GM15510 (cell line): ENCODE data around the gene KRT40.

ENCODE experiments used
- POLR2A ChIP-seq: IDR thresholded peaks from 3 replicates; pipeline ENCODE4 v1.6.1; 2011; ENCODE audit warnings: borderline replicate concordance; ENCODE audit not compliant: insufficient read length; ENCODE audit errors: extremely low read depth

Gene KRT40

DNA sequence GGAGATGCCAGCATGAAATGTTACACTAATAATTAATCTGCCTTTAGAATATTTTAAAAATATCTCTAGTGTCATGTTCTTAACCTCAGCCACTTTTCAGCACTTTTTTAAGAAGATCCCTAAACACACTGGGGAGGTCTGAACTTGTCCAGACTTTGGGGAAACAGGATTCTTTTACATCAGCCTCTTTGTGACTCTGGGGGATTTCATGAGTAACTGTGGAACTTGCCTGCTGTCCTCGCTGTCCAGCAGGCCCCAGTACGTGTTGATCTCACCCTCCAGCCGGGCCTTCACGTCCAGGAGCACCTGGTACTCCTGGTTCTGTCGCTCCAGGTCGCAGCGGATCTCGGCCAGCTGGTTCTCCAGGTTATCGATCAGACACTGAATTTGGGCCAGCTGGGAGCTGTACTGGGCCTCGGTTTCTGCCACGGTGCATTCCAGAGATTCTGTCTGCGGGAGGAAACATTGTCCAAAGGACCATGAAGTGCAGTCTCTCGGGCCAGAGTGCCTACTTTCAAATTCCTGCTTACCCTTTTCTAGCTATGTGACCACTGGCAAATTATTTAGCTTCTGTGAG is 5.5 kb downstream of the KRT40 start:
- TF ChIP-seq POLR2A, result no peak

DNA sequence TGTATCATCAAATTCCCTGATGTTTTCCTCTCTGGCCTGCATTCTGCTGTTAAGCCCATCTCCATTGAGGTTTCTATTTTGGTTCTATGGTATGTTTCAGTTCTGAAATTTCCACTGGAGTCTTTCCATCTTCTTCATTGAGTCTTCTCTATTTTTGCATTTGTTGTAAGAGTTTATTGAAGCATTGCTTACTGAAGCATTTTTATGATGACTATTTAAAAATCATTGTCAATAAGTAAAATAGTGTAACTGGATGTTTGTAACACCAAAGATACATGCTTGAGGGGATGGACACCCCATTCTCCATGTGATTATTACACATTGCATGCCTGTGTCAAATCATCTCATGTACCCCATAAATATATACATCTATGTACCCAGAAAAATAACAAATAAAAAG is 8.6 kb downstream of the KRT40 start:
- TF ChIP-seq POLR2A, result no peak

GRCh38 chr17:40974366-40974765 is 9.8 kb downstream of the KRT40 start:
- TF ChIP-seq POLR2A, result no peak

- TF ChIP-seq POLR2A, result no peak
Observed at GRCh38 chr17:40967582-40967981, 16.5 kb downstream of the KRT40 start.

DNA sequence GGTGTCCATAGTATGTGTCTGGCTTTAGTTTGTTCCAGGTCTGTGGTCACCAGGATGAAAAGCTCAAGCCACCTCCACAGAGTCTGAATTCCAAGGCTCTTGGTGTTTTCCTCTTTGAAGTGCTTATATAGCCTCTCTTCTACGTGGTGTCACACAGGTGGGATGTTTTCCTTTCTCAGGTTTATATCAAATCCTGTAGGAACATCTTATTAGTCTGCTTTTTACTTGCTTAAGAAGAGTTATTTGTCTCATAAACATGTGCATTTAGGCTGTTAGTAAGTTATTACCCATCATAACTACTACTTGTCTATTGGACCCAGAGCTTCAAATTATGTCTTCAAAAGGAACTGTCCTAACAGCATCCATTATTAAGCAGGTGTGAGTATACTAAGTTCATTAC is 17.3 kb downstream of the KRT40 start, which contains the start of gene KRT39:
TSS of gene KRT39 (minus strand) at position 101 of the 400 bp plus-strand sequence. CDS start at position 9, 92 bp downstream.
- TF ChIP-seq POLR2A, result no peak

GRCh38 chr17:40963838-40964237 is 20.3 kb downstream of the KRT40 start:
- no peak for TF ChIP-seq POLR2A

DNA sequence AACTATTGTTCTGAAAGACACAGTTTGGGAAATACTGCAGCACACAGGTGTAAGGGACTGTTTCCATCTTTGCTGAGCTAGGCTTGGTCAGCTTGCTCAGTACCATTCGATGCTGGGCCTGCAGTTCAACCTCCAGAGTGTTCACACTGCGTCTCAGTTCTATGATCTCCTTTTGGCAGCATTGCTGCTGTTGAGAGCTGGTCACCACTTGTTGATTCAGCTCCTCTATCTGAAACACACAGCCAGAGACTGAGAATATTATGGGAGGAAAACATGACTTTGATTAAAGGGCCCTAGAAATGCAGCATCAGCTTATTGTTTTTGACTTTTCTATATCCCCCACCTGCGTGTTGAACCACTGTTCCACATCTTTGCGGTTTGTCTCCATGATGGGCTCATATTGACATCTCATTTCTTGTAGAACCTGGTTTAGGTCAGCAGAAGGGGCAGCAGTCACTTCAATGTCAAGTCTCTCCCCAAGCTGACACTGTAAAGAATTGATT is 22.0 kb downstream of the KRT40 start:
- TF ChIP-seq POLR2A, result no peak

- TF ChIP-seq POLR2A, result no peak
Observed at GRCh38 chr17:40961591-40961990, 22.5 kb downstream of the KRT40 start.

DNA sequence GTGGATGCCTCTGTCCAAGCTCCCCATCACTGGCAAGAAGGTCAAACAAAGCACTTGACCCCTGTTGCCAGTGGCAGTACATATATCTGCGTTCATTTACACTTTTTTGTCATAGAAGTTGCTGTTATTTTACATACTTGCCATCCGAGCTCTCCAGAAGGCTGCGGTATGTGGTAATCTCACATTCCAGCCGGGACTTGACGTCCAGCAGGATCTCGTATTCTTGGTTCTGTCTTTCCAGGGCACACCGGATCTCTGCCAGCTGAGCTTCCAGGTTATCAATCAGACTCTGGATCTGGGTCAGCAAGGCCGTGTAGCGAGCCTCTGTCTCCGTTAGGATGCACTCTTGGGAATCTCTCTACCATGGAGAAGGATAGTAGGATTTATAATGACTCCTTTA is 24.0 kb downstream of the KRT40 start:
- TF ChIP-seq POLR2A, result no peak

DNA sequence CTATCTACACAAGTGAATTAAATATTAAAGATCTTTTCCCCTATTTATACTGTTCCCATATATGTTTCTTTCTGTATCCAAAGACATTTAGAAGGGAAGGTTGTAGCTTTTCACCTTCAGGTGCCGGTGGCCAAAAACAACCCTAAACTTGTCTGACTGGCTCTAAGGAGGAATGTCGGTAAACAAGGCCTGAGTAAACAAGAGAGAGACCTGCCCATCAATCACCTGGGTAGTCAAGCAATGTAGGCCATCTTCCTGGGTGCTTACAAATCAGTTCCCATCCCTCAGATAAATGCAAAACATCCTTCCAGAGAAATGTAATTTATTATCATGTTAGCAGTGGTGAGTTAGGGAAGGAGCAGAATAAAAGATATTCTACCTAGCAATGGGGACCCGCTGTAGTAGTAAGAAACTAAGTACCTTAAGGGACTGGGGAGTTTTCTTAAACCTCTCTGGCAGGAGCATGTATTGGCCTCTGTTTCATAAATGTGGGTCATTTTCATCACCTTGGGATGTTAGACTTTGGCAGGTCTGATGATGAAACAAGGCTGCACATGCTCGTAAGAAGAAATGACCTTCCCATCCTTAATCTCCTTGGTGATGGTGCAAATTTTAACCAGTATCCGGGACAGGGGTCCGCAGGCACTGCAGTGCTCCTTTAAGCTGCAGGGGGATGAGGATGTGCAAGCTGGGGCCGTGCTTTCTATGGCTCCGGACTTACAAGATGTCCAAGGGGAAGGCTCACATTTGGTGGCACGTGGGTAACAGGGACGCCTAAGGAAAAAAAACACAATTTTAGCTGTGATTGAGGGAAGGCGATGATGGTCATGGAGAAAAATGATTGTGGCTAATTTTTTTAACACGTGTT is 25.8 kb downstream of the KRT40 start:
- TF ChIP-seq POLR2A, result no peak

- TF ChIP-seq POLR2A, result no peak
Observed at GRCh38 chr17:40956401-40957254, 27.5 kb downstream of the KRT40 start.

GRCh38 chr17:40953881-40954280 is 30.2 kb downstream of the KRT40 start:
- TF ChIP-seq POLR2A, result no peak

DNA sequence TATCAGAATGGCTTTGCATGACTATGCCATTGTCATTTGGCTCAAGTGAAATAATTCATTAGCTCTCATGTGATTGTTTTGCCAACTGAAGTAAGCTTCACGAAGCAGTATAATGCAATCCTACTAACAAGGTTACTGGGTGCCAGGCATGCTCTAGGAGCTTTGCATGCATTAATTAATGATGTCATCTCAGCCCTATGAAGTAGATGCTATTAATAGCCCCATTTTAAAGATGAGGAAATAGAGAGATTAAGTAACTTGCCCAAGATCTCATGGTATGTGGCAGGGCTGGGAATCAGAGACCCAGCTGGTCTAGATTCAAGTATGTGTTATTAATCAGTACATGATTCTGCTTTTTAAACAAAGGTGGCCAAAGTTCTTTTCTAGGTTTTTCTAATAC is 31.5 kb downstream of the KRT40 start:
- no peak for TF ChIP-seq POLR2A

DNA sequence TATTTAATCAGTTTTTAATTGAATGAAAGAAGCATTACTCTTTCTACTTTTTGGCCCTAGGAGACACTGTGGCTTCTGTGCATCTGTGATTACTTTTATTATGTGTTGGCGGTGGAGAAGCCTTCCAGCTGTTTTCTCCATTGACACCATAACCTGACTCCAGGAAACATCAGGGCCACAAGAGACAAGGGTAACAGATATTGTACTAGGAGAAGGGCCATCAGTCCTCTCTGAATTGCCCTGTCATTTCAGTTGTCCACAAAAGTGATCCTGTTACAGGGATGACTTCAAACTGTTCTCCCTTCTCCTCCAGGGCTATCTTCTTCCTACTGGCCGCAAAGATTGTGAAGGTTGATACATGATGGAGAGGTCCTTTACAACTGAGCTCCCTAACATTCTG is 32.0 kb downstream of the KRT40 start:
- no peak for TF ChIP-seq POLR2A
